Esophagus muscularis mucosa (tissue), 3 donors: ENCODE data around the gene TEKTIP1.

Source experiments
- CTCF ChIP-seq, 3 experiments: fragments of 200-600 bp in 2 of 3; fragments of 450-650 bp in 1 of 3; sonication (generic) in 2 of 3; IDR thresholded peaks; one replicate each; pipeline ENCODE4 v1.5.1; 2017 to 2019; ENCODE audit warnings: antibody characterized with exemption in 3 of 3, mild to moderate bottlenecking in 2 of 3, moderate library complexity in 1 of 3
- POLR2A ChIP-seq: fragments of 450-650 bp; IDR thresholded peaks from one replicate; pipeline ENCODE4 v1.6.1; 2017; ENCODE audit warnings: antibody characterized with exemption, moderate library complexity, mild to moderate bottlenecking, low read depth
- POLR2AphosphoS5 ChIP-seq, 2 donors: sonication (generic); formaldehyde crosslinking; IDR thresholded peaks; one replicate each; pipeline ENCODE4 v1.6.1; 2017; ENCODE audit warnings: antibody characterized with exemption in 2 of 2

GRCh38 chr19:3591876-3592613, 53.1 kb downstream of the TEKTIP1 start:
- no peak for TF ChIP-seq POLR2A
- no peak for TF ChIP-seq CTCF (IDR thresholded peaks at IDR 0.05)
- no peak for TF ChIP-seq POLR2AphosphoS5 (IDR thresholded peaks at IDR 0.05)
